ENCODE results near the gene EBF3.

GRCh38 chr10:129850316-129850715 is 113.8 kb downstream of the EBF3 start:
- TF ChIP-seq CTCF (IDR thresholded peaks at IDR 0.05; ENCODE audit: poor library complexity) = no peak
- no peak for TF ChIP-seq EZH2phosphoT487 (IDR thresholded peaks at IDR 0.05; ENCODE audit: low read depth, severe bottlenecking, unreplicated experiment)
- TF ChIP-seq EZH2 (IDR thresholded peaks at IDR 0.05; ENCODE audit: borderline replicate concordance) = no peak
